IMR-90 (cell line): ENCODE measurements around the gene ESRRG. TPM values are rescaled to one million over a fixed set of nuclear protein-coding genes. Genes with fewer than 3 reads are reported as not detected.

Source experiments
- ATAC-seq: fragments of 200-7000 bp; cut with Tn5 transposase; 2 replicates; pipeline ENCODE4 v1.9.1; 2020; ENCODE audit warnings: low read depth, mild to moderate bottlenecking, moderate library complexity
- BruUV-seq: library from RNA; stranded (reverse); fragments of 400-500 nt; replicated peaks from 2 replicates; lab custom pipeline; 2021; lab: Mats Ljungman, UMichigan
- CTCF ChIA-PET: fragments of 300-600 bp; formaldehyde crosslinking; extraction: SDS; loops from one replicate; lab custom pipeline; 2021; ENCODE audit warnings: antibody characterized with exemption; lab: Yijun Ruan, JAX
- POLR2A ChIA-PET: fragments of 300-600 bp; sonication (Branson Sonifier 250); formaldehyde crosslinking; loops from one replicate; lab custom pipeline; 2022; ENCODE audit warnings: antibody characterized with exemption; ENCODE audit not compliant: unreplicated experiment; lab: Charles Lee
- DNase-seq: peaks from one replicate; pipeline ENCODE4 v3.0.0; 2013
- H2AFZ ChIP-seq: replicated peaks from 2 replicates; pipeline ENCODE3; 2013; ENCODE audit warnings: low read length, mild to moderate bottlenecking; ENCODE audit not compliant: poor library complexity
- H2AK5ac ChIP-seq: 2 replicates; pipeline ENCODE4 v1.6.1; 2013; ENCODE audit warnings: low read depth, low read length, inconsistent platforms
- H2AK9ac ChIP-seq: replicated peaks from 2 replicates; pipeline ENCODE3; 2013; ENCODE audit warnings: mild to moderate bottlenecking, low read depth, low read length, moderate library complexity; ENCODE audit not compliant: poor library complexity
- H2BK120ac ChIP-seq: 2 replicates; pipeline ENCODE4 v1.6.1; 2013; ENCODE audit warnings: low read depth, low read length, inconsistent platforms
- H2BK15ac ChIP-seq: 3 replicates; pipeline ENCODE4 v1.6.1; 2013; ENCODE audit warnings: low read depth, low read length, inconsistent platforms
- H2BK20ac ChIP-seq: 2 replicates; pipeline ENCODE4 v1.6.1; 2013; ENCODE audit warnings: low read depth, mild to moderate bottlenecking, inconsistent platforms, low read length, moderate library complexity
- H2BK5ac ChIP-seq: 2 replicates; pipeline ENCODE4 v1.6.1; 2013; ENCODE audit warnings: mild to moderate bottlenecking, low read depth, low read length, inconsistent platforms; ENCODE audit not compliant: poor library complexity, severe bottlenecking
- H3K14ac ChIP-seq: replicated peaks from 2 replicates; pipeline ENCODE4 v1.6.1; 2013; ENCODE audit warnings: low read depth, low read length, inconsistent platforms
- H3K18ac ChIP-seq: 2 replicates; pipeline ENCODE4 v1.6.1; 2013; ENCODE audit warnings: low read depth, low read length, control low read depth
- H3K23ac ChIP-seq: 2 replicates; pipeline ENCODE4 v1.6.1; 2013; ENCODE audit warnings: low read depth, low read length, inconsistent platforms
- H3K27ac ChIP-seq: 2 replicates; pipeline ENCODE4 v1.5.1; 2013; ENCODE audit warnings: mild to moderate bottlenecking, control low read depth, low read length; ENCODE audit not compliant: insufficient read depth
- H3K27me3 ChIP-seq: 2 replicates; pipeline ENCODE4 v1.6.1; 2013; ENCODE audit warnings: low read length; ENCODE audit not compliant: control insufficient read depth, insufficient read depth
- H3K36me3 ChIP-seq: 2 replicates; pipeline ENCODE4 v1.6.1; 2013; ENCODE audit warnings: low read length, mixed read lengths; ENCODE audit not compliant: control insufficient read depth, insufficient read depth
- H3K4ac ChIP-seq: 2 replicates; pipeline ENCODE4 v1.6.1; 2013; ENCODE audit warnings: low read depth, low read length, inconsistent platforms
- H3K4me1 ChIP-seq: 2 replicates; pipeline ENCODE4 v1.6.1; 2013; ENCODE audit warnings: low read length, mixed read lengths; ENCODE audit not compliant: control insufficient read depth, insufficient read depth
- H3K4me2 ChIP-seq: 2 replicates; pipeline ENCODE4 v1.6.1; 2013; ENCODE audit warnings: low read depth, mild to moderate bottlenecking, control low read depth, low read length, moderate library complexity
- H3K4me3 ChIP-seq: 2 replicates; pipeline ENCODE4 v1.5.1; 2013; ENCODE audit warnings: low read depth, mild to moderate bottlenecking, control low read depth, low read length, moderate library complexity; ENCODE audit not compliant: insufficient read depth
- H3K56ac ChIP-seq: 2 replicates; pipeline ENCODE4 v1.6.1; 2013; ENCODE audit warnings: low read length, inconsistent platforms; ENCODE audit not compliant: insufficient read depth; ENCODE audit errors: extremely low read depth
- H3K79me1 ChIP-seq, 2 experiments: 2 replicates each; pipeline ENCODE4 v1.6.1; 2013; ENCODE audit warnings: low read length in 2 of 2, inconsistent platforms in 1 of 2, low read depth in 1 of 2
- H3K9ac ChIP-seq: 2 replicates; pipeline ENCODE4 v1.6.1; 2013; ENCODE audit warnings: low read depth, low read length, control low read depth
- H3K9me1 ChIP-seq: 2 replicates; pipeline ENCODE4 v1.6.1; 2013; ENCODE audit warnings: low read length, inconsistent platforms; ENCODE audit not compliant: insufficient read depth
- H3K9me3 ChIP-seq: 2 replicates; pipeline ENCODE4 v1.6.1; 2013; ENCODE audit warnings: low read length; ENCODE audit not compliant: control insufficient read depth, insufficient read depth
- H4K20me1 ChIP-seq: 2 replicates; pipeline ENCODE4 v1.6.1; 2013; ENCODE audit warnings: low read length, inconsistent platforms; ENCODE audit not compliant: insufficient read depth
- H4K5ac ChIP-seq: 2 replicates; pipeline ENCODE4 v1.6.1; 2013; ENCODE audit warnings: mild to moderate bottlenecking, low read depth, low read length, control low read depth
- H4K8ac ChIP-seq, 2 experiments: 2 replicates each; pipeline ENCODE4 v1.6.1; 2013; ENCODE audit warnings: low read depth in 2 of 2, low read length in 2 of 2, control low read depth in 1 of 2, inconsistent platforms in 1 of 2
- H4K91ac ChIP-seq: 2 replicates; pipeline ENCODE4 v1.6.1; 2013; ENCODE audit warnings: low read depth, low read length, inconsistent platforms; ENCODE audit not compliant: insufficient read depth
- BHLHE40 ChIP-seq: fragments of 150-350 bp; IDR thresholded peaks from 2 replicates; pipeline ENCODE4 v1.6.1; 2016; ENCODE audit warnings: mild to moderate bottlenecking, low read depth, low read length
- CEBPB ChIP-seq: IDR thresholded peaks from 2 replicates; pipeline ENCODE4 v1.6.1; 2012; ENCODE audit warnings: low read depth, low read length, improper control_type of control experiment
- CHD1 ChIP-seq: IDR thresholded peaks from 2 replicates; pipeline ENCODE4 v1.6.1; 2012; ENCODE audit warnings: low read depth, low read length, improper control_type of control experiment
- FOS ChIP-seq: fragments of 150-350 bp; IDR thresholded peaks from 2 replicates; pipeline ENCODE4 v1.6.1; 2016; ENCODE audit warnings: low read depth, low read length
- MAFK ChIP-seq: IDR thresholded peaks from 2 replicates; pipeline ENCODE4 v1.6.1; 2012; ENCODE audit warnings: low read depth, low read length, improper control_type of control experiment
- MAZ ChIP-seq: IDR thresholded peaks from 2 replicates; pipeline ENCODE4 v1.6.1; 2012; ENCODE audit warnings: low read depth, mild to moderate bottlenecking, low read length, improper control_type of control experiment, moderate library complexity, borderline replicate concordance
- MXI1 ChIP-seq: IDR thresholded peaks from 2 replicates; pipeline ENCODE4 v1.6.1; 2012; ENCODE audit warnings: low read depth, mild to moderate bottlenecking, low read length, moderate library complexity, borderline replicate concordance
- NFE2L2 ChIP-seq: fragments of 150-350 bp; IDR thresholded peaks from 2 replicates; pipeline ENCODE4 v1.6.1; 2016; ENCODE audit warnings: low read depth, mild to moderate bottlenecking, low read length
- POLR2A ChIP-seq: IDR thresholded peaks from 2 replicates; pipeline ENCODE4 v1.6.1; 2012; ENCODE audit warnings: mild to moderate bottlenecking, low read depth, low read length
- RAD21 ChIP-seq: IDR thresholded peaks from 2 replicates; pipeline ENCODE4 v1.6.1; 2012; ENCODE audit warnings: low read length, improper control_type of control experiment
- RCOR1 ChIP-seq: IDR thresholded peaks from 2 replicates; pipeline ENCODE4 v1.6.1; 2012; ENCODE audit warnings: mild to moderate bottlenecking, low read length, improper control_type of control experiment; ENCODE audit not compliant: insufficient replicate concordance
- RFX5 ChIP-seq: IDR thresholded peaks from 2 replicates; pipeline ENCODE4 v1.8.0; 2012; ENCODE audit warnings: low read depth, mild to moderate bottlenecking, low read length, moderate library complexity
- SMC3 ChIP-seq: fragments of 150-350 bp; IDR thresholded peaks from 2 replicates; pipeline ENCODE4 v1.6.1; 2016; ENCODE audit warnings: low read depth, mild to moderate bottlenecking, antibody characterized with exemption, low read length, moderate library complexity
- WGBS, 2 experiments: methylation state at CpG; one replicate each; pipeline versions ENCODE4 v1.1.5 to v1.1.7; 2013; ENCODE audit warnings: missing lambda C conversion rate in 2 of 2; ENCODE audit not compliant: insufficient read length in 1 of 2; ENCODE audit errors: extremely low coverage in 2 of 2; 5-methylcytosine and 5-hydroxymethylcytosine counted together
- dilution Hi-C: fragments of 300-500 bp; cut with HindIII; formaldehyde crosslinking; loops from one replicate; pipeline ENCODE4 v1.14.3; 2018; ENCODE audit warnings: low sequenced_read_pairs; ENCODE audit not compliant: unreplicated experiment
- in situ Hi-C: fragments of 300-500 bp; cut with MboI; formaldehyde crosslinking; loops from 3 replicates; pipeline ENCODE4 v1.14.3; 2019; ENCODE audit warnings: low sequenced_read_pairs, inconsistent platforms, mixed read lengths
- intact Hi-C: fragments of 100-400 bp; cut with micrococcal nuclease; formaldehyde crosslinking; loops from 2 replicates; pipeline ENCODE4 v1.10.0; 2022
- polyA plus RNA-seq, 3 experiments: library from polyadenylated mRNA; depleted of rRNA; stranded (reverse); fragments of >200 nt; gene quantifications; 2 replicates each; pipeline ENCODE4 v1.2.3, GENCODE V29; 2012; ENCODE audit warnings: low replicate concordance in 1 of 3
- total RNA-seq: library from RNA; depleted of rRNA; stranded (reverse); fragments of >200 nt; gene quantifications from 2 replicates; pipeline ENCODE4 v1.2.3, GENCODE V29; 2012
- TF ChIP-seq, protein P1 (sequence below): fragments of 150-350 bp; IDR thresholded peaks from 2 replicates; pipeline ENCODE4 v1.6.1; 2017; ENCODE audit warnings: mild to moderate bottlenecking, antibody characterized with exemption, low read length, low read depth
- TF ChIP-seq, protein P2 (sequence below): conservative IDR thresholded peaks from 2 replicates; pipeline ENCODE4 v1.5.1; 2012; ENCODE audit warnings: mild to moderate bottlenecking, low read depth, low read length, improper control_type of control experiment
- TF ChIP-seq, protein P3 (sequence below): fragments of 150-350 bp; IDR thresholded peaks from 2 replicates; pipeline ENCODE4 v1.6.1; 2016; ENCODE audit warnings: low read depth, mild to moderate bottlenecking, low read length, moderate library complexity, borderline replicate concordance

The ESRRG gene
- total and polyA plus RNA-seq, 2 of the 4 experiments (the other 2 are of a cell fraction), result 0.17 to 0.54 TPM

DNA sequence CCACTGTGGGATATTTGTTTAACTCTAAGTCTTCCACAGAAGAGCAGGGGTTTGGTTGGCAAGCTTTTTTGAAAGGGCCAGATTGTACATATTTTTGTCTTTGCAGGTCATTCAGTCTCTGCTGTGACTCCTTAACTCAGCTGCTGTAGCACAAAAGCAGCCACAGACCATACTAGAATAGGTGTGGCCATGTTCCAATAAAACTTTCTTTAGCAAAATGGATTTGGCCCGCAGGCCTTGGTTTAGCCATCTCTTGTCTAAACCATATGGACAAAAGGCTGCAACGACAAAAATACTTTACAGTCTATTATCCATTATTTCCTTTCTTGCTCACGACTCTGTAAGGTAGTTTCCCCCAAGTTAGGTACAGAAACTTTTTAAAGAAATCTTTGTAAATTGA, 60.5 kb downstream of the ESRRG start:
- Histone ChIP-seq H2AFZ (no peak overlapping the region), H2BK120ac (no peak overlapping the region), H3K18ac (no peak overlapping the region), H3K9me3 (no peaks in the 10 kb centered on the region), H3K4ac (no peak overlapping the region), H2BK15ac (no peak overlapping the region), H4K8ac (no peak overlapping the region), H4K20me1 (no peaks in the 10 kb centered on the region), H3K79me1 (no peaks in the 10 kb centered on the region), H2AK9ac (no peak overlapping the region), H3K36me3 (no peaks in the 10 kb centered on the region), H4K5ac (no peak overlapping the region), H3K4me1 (peaks cover 2% of the 10 kb centered on the region; the same call in 1 of the 2 replicates), H3K23ac (no peak overlapping the region), H3K9me1 (no peaks in the 10 kb centered on the region), H3K9ac (no peak overlapping the region), H2AK5ac (no peak overlapping the region), H3K4me2 (no peak overlapping the region), H3K27me3 (no peaks in the 10 kb centered on the region), H4K91ac (no peak overlapping the region), H3K4me3 (no peak overlapping the region), H3K27ac (no peak overlapping the region), H3K56ac (no peak overlapping the region), H3K14ac (no peak overlapping the region), H2BK20ac (no peak overlapping the region), H2BK5ac (no peak overlapping the region)
- CTCF ChIA-PET, result interaction anchor here (0.6 kb wide), 1 partner anchor 17 kb away, joined by 6 read pairs; no protein-coding TSS in a partner anchor
- WGBS, 2 experiments, result no CpG with 5 or more reads among the region's 3 CpGs
- intact Hi-C loops, result no loop called here
- dilution Hi-C loops, result no loop called here
- no peak for DNase-seq
- TF ChIP-seq MXI1 (no peak), POLR2A (no peak), BHLHE40 (no peak), MAZ (no peak), RAD21 (no peak), CEBPB (no peak), MAFK (no peak), RFX5 (no peak), SMC3 (no peak), CHD1 (no peak), NFE2L2 (no peak), FOS (no peak), RCOR1 (no peak)
- TF ChIP-seq, protein P1, sequence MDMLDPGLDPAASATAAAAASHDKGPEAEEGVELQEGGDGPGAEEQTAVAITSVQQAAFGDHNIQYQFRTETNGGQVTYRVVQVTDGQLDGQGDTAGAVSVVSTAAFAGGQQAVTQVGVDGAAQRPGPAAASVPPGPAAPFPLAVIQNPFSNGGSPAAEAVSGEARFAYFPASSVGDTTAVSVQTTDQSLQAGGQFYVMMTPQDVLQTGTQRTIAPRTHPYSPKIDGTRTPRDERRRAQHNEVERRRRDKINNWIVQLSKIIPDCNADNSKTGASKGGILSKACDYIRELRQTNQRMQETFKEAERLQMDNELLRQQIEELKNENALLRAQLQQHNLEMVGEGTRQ, result no peak
- TF ChIP-seq, protein P2, sequence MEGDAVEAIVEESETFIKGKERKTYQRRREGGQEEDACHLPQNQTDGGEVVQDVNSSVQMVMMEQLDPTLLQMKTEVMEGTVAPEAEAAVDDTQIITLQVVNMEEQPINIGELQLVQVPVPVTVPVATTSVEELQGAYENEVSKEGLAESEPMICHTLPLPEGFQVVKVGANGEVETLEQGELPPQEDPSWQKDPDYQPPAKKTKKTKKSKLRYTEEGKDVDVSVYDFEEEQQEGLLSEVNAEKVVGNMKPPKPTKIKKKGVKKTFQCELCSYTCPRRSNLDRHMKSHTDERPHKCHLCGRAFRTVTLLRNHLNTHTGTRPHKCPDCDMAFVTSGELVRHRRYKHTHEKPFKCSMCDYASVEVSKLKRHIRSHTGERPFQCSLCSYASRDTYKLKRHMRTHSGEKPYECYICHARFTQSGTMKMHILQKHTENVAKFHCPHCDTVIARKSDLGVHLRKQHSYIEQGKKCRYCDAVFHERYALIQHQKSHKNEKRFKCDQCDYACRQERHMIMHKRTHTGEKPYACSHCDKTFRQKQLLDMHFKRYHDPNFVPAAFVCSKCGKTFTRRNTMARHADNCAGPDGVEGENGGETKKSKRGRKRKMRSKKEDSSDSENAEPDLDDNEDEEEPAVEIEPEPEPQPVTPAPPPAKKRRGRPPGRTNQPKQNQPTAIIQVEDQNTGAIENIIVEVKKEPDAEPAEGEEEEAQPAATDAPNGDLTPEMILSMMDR, result no peak
- TF ChIP-seq, protein P3, sequence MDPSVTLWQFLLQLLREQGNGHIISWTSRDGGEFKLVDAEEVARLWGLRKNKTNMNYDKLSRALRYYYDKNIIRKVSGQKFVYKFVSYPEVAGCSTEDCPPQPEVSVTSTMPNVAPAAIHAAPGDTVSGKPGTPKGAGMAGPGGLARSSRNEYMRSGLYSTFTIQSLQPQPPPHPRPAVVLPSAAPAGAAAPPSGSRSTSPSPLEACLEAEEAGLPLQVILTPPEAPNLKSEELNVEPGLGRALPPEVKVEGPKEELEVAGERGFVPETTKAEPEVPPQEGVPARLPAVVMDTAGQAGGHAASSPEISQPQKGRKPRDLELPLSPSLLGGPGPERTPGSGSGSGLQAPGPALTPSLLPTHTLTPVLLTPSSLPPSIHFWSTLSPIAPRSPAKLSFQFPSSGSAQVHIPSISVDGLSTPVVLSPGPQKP, result no peak
- in situ Hi-C loops, result no loop called here
- POLR2A ChIA-PET, result no interaction called here
- no TSS peak for BruUV-seq
- ATAC-seq, result no peak
